ENCODE results near the gene AAMDC.

Gene AAMDC

DNA sequence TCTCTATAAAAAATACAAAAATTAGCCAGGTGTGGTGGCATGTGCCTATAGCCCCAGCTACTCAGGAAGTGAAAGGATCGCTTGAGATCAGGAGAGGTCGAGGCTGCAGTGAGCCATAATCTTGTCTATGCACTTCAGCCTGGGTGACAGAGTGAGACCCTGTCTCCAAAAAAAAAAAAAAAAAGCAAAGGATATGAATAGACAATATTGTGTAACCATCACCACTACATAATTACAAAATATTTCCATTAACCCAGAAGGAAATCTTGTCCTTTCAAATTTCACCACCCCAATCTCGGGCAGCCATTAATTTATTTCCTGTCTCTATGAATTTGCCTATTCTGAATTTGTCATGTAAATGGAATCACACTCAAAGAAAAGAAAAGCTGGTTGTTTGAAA lies 21.6 kb upstream of the AAMDC start:
- TF ChIP-seq, protein P1, sequence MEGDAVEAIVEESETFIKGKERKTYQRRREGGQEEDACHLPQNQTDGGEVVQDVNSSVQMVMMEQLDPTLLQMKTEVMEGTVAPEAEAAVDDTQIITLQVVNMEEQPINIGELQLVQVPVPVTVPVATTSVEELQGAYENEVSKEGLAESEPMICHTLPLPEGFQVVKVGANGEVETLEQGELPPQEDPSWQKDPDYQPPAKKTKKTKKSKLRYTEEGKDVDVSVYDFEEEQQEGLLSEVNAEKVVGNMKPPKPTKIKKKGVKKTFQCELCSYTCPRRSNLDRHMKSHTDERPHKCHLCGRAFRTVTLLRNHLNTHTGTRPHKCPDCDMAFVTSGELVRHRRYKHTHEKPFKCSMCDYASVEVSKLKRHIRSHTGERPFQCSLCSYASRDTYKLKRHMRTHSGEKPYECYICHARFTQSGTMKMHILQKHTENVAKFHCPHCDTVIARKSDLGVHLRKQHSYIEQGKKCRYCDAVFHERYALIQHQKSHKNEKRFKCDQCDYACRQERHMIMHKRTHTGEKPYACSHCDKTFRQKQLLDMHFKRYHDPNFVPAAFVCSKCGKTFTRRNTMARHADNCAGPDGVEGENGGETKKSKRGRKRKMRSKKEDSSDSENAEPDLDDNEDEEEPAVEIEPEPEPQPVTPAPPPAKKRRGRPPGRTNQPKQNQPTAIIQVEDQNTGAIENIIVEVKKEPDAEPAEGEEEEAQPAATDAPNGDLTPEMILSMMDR (IDR thresholded peaks at IDR 0.05; ENCODE audit: control insufficient read depth, extremely low read depth, insufficient read depth), result no peak
- H3K4me3 ChIP-seq (ENCODE audit: low read depth, low read length), result no peak overlapping the region
- DNase-seq (ENCODE audit: low read depth), result no peak

DNA sequence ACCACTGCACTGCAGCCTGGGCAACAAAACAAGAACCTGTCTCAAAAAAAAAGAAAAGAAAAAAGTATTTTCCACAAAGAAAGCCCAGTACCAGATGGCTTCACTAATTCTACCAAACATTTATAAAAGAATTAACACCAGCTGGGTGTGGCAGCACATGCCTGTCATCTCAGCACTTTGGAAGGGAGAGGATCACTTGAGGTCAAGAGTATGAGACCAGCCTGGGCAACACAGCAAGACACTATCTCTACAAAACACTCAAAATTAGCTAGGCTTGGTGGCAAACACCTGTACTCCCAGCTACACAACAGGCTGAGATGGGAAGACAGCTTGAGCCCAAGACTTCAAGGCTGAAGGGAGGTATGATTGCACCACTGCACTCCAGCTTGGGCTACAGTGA lies 20.5 kb upstream of the AAMDC start:
- no peak for DNase-seq (ENCODE audit: low read depth)
- H3K4me3 ChIP-seq (ENCODE audit: low read depth, low read length), result no peak overlapping the region
- TF ChIP-seq, protein P1 (IDR thresholded peaks at IDR 0.05; ENCODE audit: control insufficient read depth, extremely low read depth, insufficient read depth), result no peak

GRCh38 chr11:77801477-77801876 lies 19.5 kb upstream of the AAMDC start:
- TF ChIP-seq, protein P1 (IDR thresholded peaks at IDR 0.05; ENCODE audit: control insufficient read depth, extremely low read depth, insufficient read depth), result no peak
- no peak for DNase-seq (ENCODE audit: low read depth)
- no peak overlapping the region for H3K4me3 ChIP-seq (ENCODE audit: low read depth, low read length)

- DNase-seq (ENCODE audit: low read depth), result no peak
- TF ChIP-seq, protein P1 (IDR thresholded peaks at IDR 0.05; ENCODE audit: control insufficient read depth, extremely low read depth, insufficient read depth), result no peak
- no peak overlapping the region for H3K4me3 ChIP-seq (ENCODE audit: low read depth, low read length)
Measured at GRCh38 chr11:77806415-77806814, 14.5 kb upstream of the AAMDC start.

- TF ChIP-seq, protein P1 (IDR thresholded peaks at IDR 0.05; ENCODE audit: control insufficient read depth, extremely low read depth, insufficient read depth), result no peak
- DNase-seq (ENCODE audit: low read depth), result no peak
- no peak overlapping the region for H3K4me3 ChIP-seq (ENCODE audit: low read depth, low read length)
Measured at GRCh38 chr11:77806993-77807392, 14.0 kb upstream of the AAMDC start.

- DNase-seq (ENCODE audit: low read depth), result no peak
- no peak overlapping the region for H3K4me3 ChIP-seq (ENCODE audit: low read depth, low read length)
- TF ChIP-seq, protein P1 (IDR thresholded peaks at IDR 0.05; ENCODE audit: control insufficient read depth, extremely low read depth, insufficient read depth), result no peak
Measured at GRCh38 chr11:77813256-77813655, 7.7 kb upstream of the AAMDC start.

DNA sequence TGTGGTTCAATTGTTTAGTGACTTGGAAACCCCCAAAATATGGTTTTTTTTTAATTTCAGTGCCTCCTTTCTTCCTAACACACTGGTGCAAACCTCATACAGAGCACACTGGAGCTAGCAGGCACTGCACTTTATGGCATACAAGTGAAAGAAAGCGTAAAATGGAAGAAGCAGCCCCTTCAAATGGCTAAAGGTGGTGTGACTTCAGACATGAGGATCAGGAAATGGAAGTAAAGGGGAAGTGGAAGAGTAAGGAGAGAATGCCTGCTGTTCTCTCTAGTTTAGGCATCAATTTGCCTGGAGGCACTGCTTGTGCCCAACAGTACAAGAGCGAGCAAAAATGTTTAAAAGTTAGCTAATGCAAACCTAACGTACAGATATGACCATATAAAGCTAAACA lies 6.1 kb upstream of the AAMDC start:
- DNase-seq (ENCODE audit: low read depth), result no peak
- H3K4me3 ChIP-seq (ENCODE audit: low read depth, low read length), result no peak overlapping the region
- TF ChIP-seq, protein P1 (IDR thresholded peaks at IDR 0.05; ENCODE audit: control insufficient read depth, extremely low read depth, insufficient read depth), result no peak
